D721Med (cell line): Measurements from ENCODE around the gene DGAT2.

Experiments
- DNase-seq: peaks from one replicate; pipeline ENCODE4 v3.0.0; 2011; ENCODE audit warnings: low spot score; ENCODE audit not compliant: insufficient read length
- FAIRE-seq: peaks from 2 replicates; lab custom pipeline; 2011; peaks lifted over from hg19 to GRCh38; lab: Jason Lieb, UNC
- CTCF ChIP-seq: IDR thresholded peaks from 2 replicates; pipeline ENCODE4 v1.5.1; 2012; ENCODE audit warnings: mild to moderate bottlenecking, control low read depth; ENCODE audit not compliant: insufficient read depth; ENCODE audit errors: missing control alignments

The DGAT2 gene

GRCh38 chr11:75784506-75784905 lies 15.9 kb downstream of the DGAT2 start:
- FAIRE-seq: no peak
- no peak for TF ChIP-seq CTCF
- no peak for DNase-seq

- TF ChIP-seq CTCF: no peak
- FAIRE-seq: no peak
Observed at GRCh38 chr11:75785187-75785586, 16.6 kb downstream of the DGAT2 start.

GRCh38 chr11:75786101-75786736 lies 17.6 kb downstream of the DGAT2 start:
- FAIRE-seq (no peak), DNase-seq (no peak)
- no peak for TF ChIP-seq CTCF

More at GRCh38 chr11:75785187-75785586, 16.6 kb downstream of the DGAT2 start:
- DNase-seq: no peak

- DNase-seq (no peak), FAIRE-seq (no peak)
- TF ChIP-seq CTCF: no peak
Observed at GRCh38 chr11:75789521-75789920, 20.9 kb downstream of the DGAT2 start.

- FAIRE-seq: no peak
Observed at GRCh38 chr11:75790986-75791385, 22.4 kb downstream of the DGAT2 start.

GRCh38 chr11:75792127-75792731 lies 23.7 kb downstream of the DGAT2 start:
- FAIRE-seq: no peak
- DNase-seq: no peak
- no peak for TF ChIP-seq CTCF

More at GRCh38 chr11:75790986-75791385, 22.4 kb downstream of the DGAT2 start:
- no peak for DNase-seq
- no peak for TF ChIP-seq CTCF

- FAIRE-seq (no peak), DNase-seq (no peak)
- no peak for TF ChIP-seq CTCF
Observed at GRCh38 chr11:75792997-75793800, 24.6 kb downstream of the DGAT2 start.
